Neural cell (in vitro differentiated cells): ENCODE results near the gene LIPA. TPM values are rescaled to one million over a fixed set of nuclear protein-coding genes. Genes with fewer than 3 reads are reported as not detected.

Source experiments
- H2AFZ ChIP-seq: fragments of 200-600, 300-800 bp; sonication (generic), shearing (Covaris generic); 2 replicates; pipeline ENCODE4 v1.6.0; 2014; ENCODE audit warnings: low read depth, mild to moderate bottlenecking, antibody characterized with exemption, low read length, moderate library complexity
- H3F3A ChIP-seq: fragments of 200-600 bp; shearing (Covaris generic); 2 replicates; pipeline ENCODE4 v1.6.1; 2016; ENCODE audit warnings: mild to moderate bottlenecking, moderate library complexity, mixed read lengths, antibody characterized with exemption, low read length; ENCODE audit not compliant: insufficient read depth, poor library complexity, severe bottlenecking
- H3K27ac ChIP-seq: fragments of 200-600, 300-800 bp; sonication (generic), shearing (Covaris generic); 2 replicates; pipeline ENCODE4 v1.5.1; 2014; ENCODE audit warnings: mild to moderate bottlenecking, low read length, moderate library complexity
- H3K27me3 ChIP-seq: fragments of 300-800, 200-600 bp; sonication (generic), shearing (Covaris generic); 2 replicates; pipeline ENCODE4 v1.6.0; 2014; ENCODE audit warnings: mild to moderate bottlenecking, low read depth, low read length, moderate library complexity; ENCODE audit not compliant: insufficient read depth
- H3K36me3 ChIP-seq: fragments of 300-800, 200-600 bp; sonication (generic), shearing (Covaris generic); 2 replicates; pipeline ENCODE4 v1.5.1; 2014; ENCODE audit warnings: mild to moderate bottlenecking, antibody characterized with exemption, low read length, moderate library complexity; ENCODE audit not compliant: insufficient read depth
- H3K4me2 ChIP-seq: fragments of 300-800, 200-600 bp; sonication (generic), shearing (Covaris generic); 2 replicates; pipeline ENCODE4 v1.6.0; 2014; ENCODE audit warnings: mild to moderate bottlenecking, low read length
- H3K4me3 ChIP-seq: fragments of 300-800, 200-600 bp; sonication (generic), shearing (Covaris generic); 2 replicates; pipeline ENCODE4 v1.5.1; 2014; ENCODE audit warnings: mild to moderate bottlenecking, low read length, moderate library complexity
- H3K79me2 ChIP-seq: fragments of 200-600 bp; shearing (Covaris generic); replicated peaks from 2 replicates; pipeline ENCODE4 v1.6.0; 2014; ENCODE audit warnings: mild to moderate bottlenecking, low read length, moderate library complexity; ENCODE audit not compliant: insufficient read depth
- H3K9ac ChIP-seq: fragments of 300-800, 200-600 bp; sonication (generic), shearing (Covaris generic); 2 replicates; pipeline ENCODE4 v1.6.1; 2016; ENCODE audit warnings: mild to moderate bottlenecking, low read length, mixed read lengths
- H3K9me2 ChIP-seq: fragments of 200-600 bp; shearing (Covaris generic); 2 replicates; pipeline ENCODE4 v1.6.1; 2016; ENCODE audit warnings: mild to moderate bottlenecking, low read length, mixed read lengths; ENCODE audit not compliant: insufficient read depth
- H3K9me3 ChIP-seq: fragments of 200-600, 300-800 bp; sonication (generic), shearing (Covaris generic); 2 replicates; pipeline ENCODE4 v1.6.1; 2016; ENCODE audit warnings: mild to moderate bottlenecking, mixed run types, low read length, moderate library complexity, mixed read lengths
- H4K20me1 ChIP-seq: fragments of 200-600 bp; shearing (Covaris generic); 2 replicates; pipeline ENCODE4 v1.6.1; 2016; ENCODE audit warnings: mild to moderate bottlenecking, mixed run types; ENCODE audit not compliant: insufficient read depth
- CTCF ChIP-seq: fragments of 450-650 bp; IDR thresholded peaks from 2 replicates; pipeline ENCODE4 v1.5.1; 2014; ENCODE audit warnings: antibody characterized with exemption, mild to moderate bottlenecking, moderate library complexity; ENCODE audit not compliant: poor library complexity, severe bottlenecking
- EP300 ChIP-seq: fragments of 450-650 bp; conservative IDR thresholded peaks from 2 replicates; pipeline ENCODE4 v1.6.1; 2014; ENCODE audit warnings: antibody characterized with exemption, mild to moderate bottlenecking, moderate library complexity; ENCODE audit not compliant: poor library complexity, severe bottlenecking
- EZH2 ChIP-seq: fragments of 200-600, 300-800 bp; shearing (Covaris generic), sonication (generic); IDR thresholded peaks from 2 replicates; pipeline ENCODE4 v1.6.1; 2014; ENCODE audit warnings: antibody characterized with exemption, low read length, borderline replicate concordance, mild to moderate bottlenecking; ENCODE audit not compliant: insufficient read depth, poor library complexity, severe bottlenecking
- MXI1 ChIP-seq: fragments of 450-650 bp; conservative IDR thresholded peaks from 2 replicates; pipeline ENCODE4 v1.6.1; 2014; ENCODE audit warnings: antibody characterized with exemption, mild to moderate bottlenecking; ENCODE audit not compliant: poor library complexity, severe bottlenecking
- POLR2AphosphoS5 ChIP-seq: IDR thresholded peaks from 2 replicates; pipeline ENCODE4 v1.6.1; 2012
- RAD21 ChIP-seq: fragments of 450-650 bp; conservative IDR thresholded peaks from 2 replicates; pipeline ENCODE4 v1.6.1; 2014; ENCODE audit warnings: antibody characterized with exemption, mild to moderate bottlenecking, moderate library complexity
- REST ChIP-seq: IDR thresholded peaks from 2 replicates; pipeline ENCODE4 v1.6.1; 2012; ENCODE audit warnings: borderline replicate concordance
- SMC3 ChIP-seq: fragments of 450-650 bp; conservative IDR thresholded peaks from 2 replicates; pipeline ENCODE4 v1.6.1; 2014; ENCODE audit warnings: antibody characterized with exemption, mild to moderate bottlenecking, moderate library complexity; ENCODE audit not compliant: poor library complexity
- TAF1 ChIP-seq: IDR thresholded peaks from 2 replicates; pipeline ENCODE4 v1.6.1; 2012; ENCODE audit warnings: low read depth
- polyA plus RNA-seq: library from polyadenylated mRNA; depleted of rRNA; stranded (reverse); fragments of >200 nt; gene quantifications from 2 replicates; pipeline ENCODE4 v1.2.3, GENCODE V29; 2014

Gene LIPA
- polyA plus RNA-seq, 1 donor from 2014 or later = 20.8 TPM

- Histone ChIP-seq H3K9me2 (no peaks in the 10 kb centered on the region), H2AFZ (no peak overlapping the region)
Observed at GRCh38 chr10:89165923-89166322, 85.7 kb downstream of the LIPA start.

GRCh38 chr10:89164920-89165319 lies 86.7 kb downstream of the LIPA start:
- H3K79me2 ChIP-seq = no peaks in the 10 kb centered on the region
- H3K4me2 ChIP-seq = no peak overlapping the region
- H4K20me1 ChIP-seq = no peaks in the 10 kb centered on the region
- H3K27me3 ChIP-seq = no peaks in the 10 kb centered on the region
- no peak overlapping the region for H3K9ac ChIP-seq
- H3K4me3 ChIP-seq = no peak overlapping the region
- no peaks in the 10 kb centered on the region for H3K9me2 ChIP-seq
- no peaks in the 10 kb centered on the region for H3F3A ChIP-seq
- no peaks in the 10 kb centered on the region for H3K36me3 ChIP-seq
- H3K9me3 ChIP-seq = no peaks in the 10 kb centered on the region
- H3K27ac ChIP-seq = no peak overlapping the region
- TF ChIP-seq EZH2 (no peak), TAF1 (no peak), EP300 (no peak), POLR2AphosphoS5 (no peak)
- no peak overlapping the region for H2AFZ ChIP-seq

More at GRCh38 chr10:89165923-89166322, 85.7 kb downstream of the LIPA start:
- H3F3A ChIP-seq = no peaks in the 10 kb centered on the region
- H3K36me3 ChIP-seq = no peaks in the 10 kb centered on the region
- no peak overlapping the region for H3K4me2 ChIP-seq
- no peaks in the 10 kb centered on the region for H3K27me3 ChIP-seq
- H3K79me2 ChIP-seq = no peaks in the 10 kb centered on the region
- H4K20me1 ChIP-seq = no peaks in the 10 kb centered on the region
- TF ChIP-seq SMC3 (no peak), RAD21 (no peak), POLR2AphosphoS5 (no peak), REST (no peak), EP300 (no peak), TAF1 (no peak), CTCF (no peak), MXI1 (no peak), EZH2 (no peak)
- no peak overlapping the region for H3K9ac ChIP-seq
- no peak overlapping the region for H3K27ac ChIP-seq
- H3K4me3 ChIP-seq = no peak overlapping the region
- no peaks in the 10 kb centered on the region for H3K9me3 ChIP-seq

- TF ChIP-seq RAD21 (no peak), REST (no peak), EZH2 (no peak), CTCF (no peak), POLR2AphosphoS5 (no peak), TAF1 (no peak), MXI1 (no peak), EP300 (no peak)
- Histone ChIP-seq H3K4me3 (no peak overlapping the region), H4K20me1 (no peaks in the 10 kb centered on the region), H3K27me3 (no peaks in the 10 kb centered on the region), H2AFZ (no peak overlapping the region), H3K36me3 (no peaks in the 10 kb centered on the region), H3F3A (no peaks in the 10 kb centered on the region), H3K9me3 (no peaks in the 10 kb centered on the region), H3K9ac (no peak overlapping the region), H3K4me2 (no peak overlapping the region), H3K27ac (no peak overlapping the region), H3K79me2 (no peaks in the 10 kb centered on the region), H3K9me2 (no peaks in the 10 kb centered on the region)
Observed at GRCh38 chr10:89164080-89164479, 87.5 kb downstream of the LIPA start.
